NCI-H146 treated with DMSO at 0.1 percent for 48 hours (cell line): ENCODE results near the gene PHF12.
"Not testable (repeated sequence)": the region's sequence is repeated elsewhere in the genome, so short reads cannot be mapped to it uniquely, and the experiment has no call there.

Experiments
- DNase-seq: peaks from one replicate; lab custom pipeline; 2025; ENCODE audit not compliant: unreplicated experiment; lab: John Stamatoyannopoulos, UW

Gene PHF12

DNA sequence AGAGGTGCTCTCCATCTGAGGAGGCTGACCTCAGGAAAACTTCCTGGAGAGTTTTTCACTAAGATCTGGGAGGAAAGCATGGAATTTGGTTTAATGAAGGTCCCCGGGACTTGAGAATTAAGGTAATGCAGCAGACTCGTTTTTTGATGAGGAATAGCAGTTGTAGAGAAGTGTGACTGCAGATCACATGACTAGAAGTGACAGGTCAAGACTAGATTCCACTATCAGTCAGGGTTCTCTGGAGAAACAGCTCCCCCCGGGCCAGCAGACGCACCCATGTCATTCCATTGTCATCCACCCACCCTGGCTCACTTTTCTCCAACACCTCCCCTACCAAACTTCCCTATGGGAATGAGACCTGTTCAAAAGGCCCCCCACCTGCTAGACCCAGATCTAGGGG is 46.5 kb downstream of the PHF12 start:
- DNase-seq = no peak

DNA sequence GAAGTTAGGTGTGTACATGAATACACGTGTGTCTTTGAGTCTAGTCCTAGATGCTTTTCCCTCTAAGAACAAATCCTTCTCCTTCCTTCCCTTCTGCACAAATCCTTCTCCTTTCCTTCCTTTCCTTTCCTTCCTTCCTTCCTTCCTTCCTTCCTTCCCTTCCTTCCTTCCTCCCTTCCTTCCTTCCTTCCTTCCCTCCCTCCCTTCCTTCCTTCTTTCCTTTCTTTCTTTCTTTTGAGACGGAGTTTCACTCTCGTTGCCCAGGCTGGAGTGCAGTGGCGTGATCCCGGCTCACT is 47.8 kb downstream of the PHF12 start:
- not testable (repeated sequence) for DNase-seq

DNA sequence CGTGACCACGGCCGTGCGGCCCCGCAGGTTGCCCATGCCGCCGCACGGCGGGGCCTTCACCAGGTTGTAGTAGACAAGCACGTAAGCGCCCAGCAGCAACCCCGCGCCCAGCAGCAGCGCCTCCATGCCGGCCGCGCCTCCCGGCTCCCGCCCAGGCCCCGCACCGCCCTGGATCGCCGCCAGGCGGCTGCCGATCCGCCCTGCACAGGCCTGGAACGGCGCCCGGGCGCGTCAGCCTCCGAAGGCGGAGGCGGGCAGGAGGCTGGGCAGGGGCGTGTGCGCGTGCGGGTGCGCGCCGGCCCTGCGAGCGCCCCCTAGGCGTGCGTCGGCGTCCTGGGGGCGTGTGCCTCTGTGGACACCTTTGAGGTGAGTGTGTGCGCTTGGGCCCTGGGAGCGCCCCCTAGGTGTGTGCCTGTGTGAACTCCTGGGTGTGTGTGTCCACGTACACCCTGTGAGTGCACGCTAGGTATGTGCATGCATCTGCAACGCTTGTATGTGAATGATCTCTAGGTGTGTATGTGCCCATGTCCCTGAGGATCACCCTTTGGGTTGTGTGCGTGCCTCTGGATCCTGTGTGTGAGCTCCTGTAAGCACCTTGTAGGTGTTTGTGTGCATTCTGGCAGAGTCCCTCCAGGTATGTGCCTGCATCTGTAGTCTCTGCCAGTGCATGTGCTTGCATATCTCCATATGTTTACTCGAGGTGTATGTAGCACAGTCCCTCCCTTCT is 48.3 kb downstream of the PHF12 start, which contains the start of gene DHRS13:
Gene DHRS13, minus strand, starts transcription at position 261 of the 727 bp plus-strand sequence. Its CDS starts 135 bp downstream, at position 126.
- peak; percentile 83 for DNase-seq

DNA sequence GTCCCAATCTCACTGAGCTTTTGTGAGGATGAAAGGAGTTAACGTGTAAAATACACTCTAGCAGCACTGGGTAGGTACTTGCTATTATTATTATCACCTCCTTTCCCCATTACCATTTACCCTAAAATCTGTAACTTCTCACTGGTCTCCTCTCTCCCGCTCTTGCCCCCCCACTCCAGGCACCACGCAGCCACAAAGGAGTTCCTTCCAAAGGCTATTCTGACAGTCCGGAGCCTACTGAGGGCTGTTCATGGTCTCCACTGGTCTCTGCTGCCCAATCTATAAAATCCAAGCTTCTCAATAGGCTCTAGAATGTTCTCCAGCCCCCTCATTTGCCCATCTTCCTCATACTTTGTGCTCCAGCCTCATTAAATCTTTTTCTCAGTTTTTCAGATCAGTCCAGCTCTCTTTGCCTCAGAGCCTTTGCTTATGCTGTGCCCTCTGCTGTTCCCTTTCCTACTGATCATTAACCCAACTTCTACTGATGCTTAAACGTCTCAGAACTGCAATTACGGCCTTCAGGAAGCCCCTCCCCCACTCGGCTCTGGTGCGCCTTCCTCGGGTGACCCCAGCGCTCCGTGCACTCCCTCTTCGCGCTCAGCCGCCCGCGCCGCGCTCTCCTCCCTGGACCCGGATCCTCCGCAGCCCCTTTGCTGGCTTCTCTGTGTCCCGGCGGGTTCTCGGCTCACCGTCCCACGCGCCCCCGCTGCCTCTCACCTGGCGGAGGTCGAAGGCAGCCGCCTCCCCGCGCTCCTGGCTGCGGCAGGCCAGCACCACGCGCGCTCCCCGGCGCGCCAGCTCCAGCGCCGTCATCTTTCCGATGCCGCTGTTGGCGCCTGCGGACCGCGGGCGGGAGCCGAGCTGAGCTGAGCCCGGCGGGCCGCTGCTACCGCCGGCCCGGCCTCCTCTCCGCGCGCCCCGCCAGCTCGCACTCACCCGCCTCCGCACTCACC is 49.2 kb downstream of the PHF12 start:
- peak; percentile 57 for DNase-seq

DNA sequence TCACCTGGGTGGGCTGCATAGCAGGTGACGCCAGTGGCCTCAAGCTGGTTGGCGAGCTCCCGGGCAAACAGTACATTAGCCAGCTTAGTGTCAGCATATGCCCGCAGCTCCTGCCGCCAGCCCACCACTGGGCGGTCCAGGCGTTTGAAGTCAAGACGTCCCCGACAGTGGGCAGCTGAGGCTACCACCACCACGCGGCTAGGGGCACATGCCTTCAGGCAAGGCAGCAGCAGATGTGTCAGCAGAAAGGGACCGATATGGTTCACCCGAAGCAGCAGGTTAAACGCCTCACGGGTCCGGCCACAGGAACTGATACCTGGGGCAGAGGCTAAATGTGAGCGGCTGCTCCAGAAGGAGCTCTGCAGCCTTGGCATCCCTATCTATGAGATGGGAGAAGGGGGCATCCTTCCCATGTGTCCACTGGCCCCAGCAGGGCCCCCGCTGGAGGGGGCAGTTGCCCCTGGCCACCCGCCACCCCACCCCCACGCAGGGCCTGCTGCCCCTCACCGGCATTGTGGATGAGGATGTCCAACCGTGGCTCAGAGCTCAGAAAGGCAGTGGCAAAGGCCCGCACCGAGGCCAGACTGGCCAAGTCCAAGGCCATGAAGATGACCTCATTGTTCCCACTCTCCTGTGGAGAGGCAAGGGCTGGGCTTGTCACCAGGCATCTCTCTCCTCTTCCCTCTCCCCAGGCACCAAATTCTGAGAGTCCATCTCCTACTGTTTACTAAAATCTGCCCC is 50.2 kb downstream of the PHF12 start:
- DNase-seq = no peak

DNA sequence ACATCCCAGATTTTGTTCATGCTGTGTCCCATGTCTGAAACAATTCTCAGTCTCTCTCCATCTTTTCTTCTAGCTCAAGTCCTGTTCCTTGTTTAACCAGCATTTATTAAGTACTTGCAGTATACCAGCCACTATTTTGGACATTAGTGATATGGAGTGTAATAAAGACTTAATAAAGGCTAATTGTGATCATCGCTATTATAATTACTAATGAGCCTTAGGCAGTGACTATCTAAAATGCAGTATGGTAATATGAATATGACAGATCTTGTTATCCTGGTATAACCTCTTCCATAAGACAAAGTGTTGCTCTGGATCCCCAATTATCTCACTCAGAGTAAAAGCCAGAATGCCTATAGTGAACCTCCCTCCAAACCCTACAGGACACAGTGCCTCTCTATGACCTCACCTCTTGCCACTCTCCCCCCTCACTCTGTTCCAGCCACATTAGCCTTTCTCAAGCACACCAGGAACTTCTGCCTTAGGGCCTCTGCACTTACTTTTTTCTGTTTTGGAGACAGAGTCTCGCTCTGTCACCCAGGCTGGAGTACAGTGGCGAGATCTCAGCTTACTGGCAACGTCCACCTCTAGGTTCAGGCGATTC is 52.0 kb downstream of the PHF12 start:
- DNase-seq = no peak

DNA sequence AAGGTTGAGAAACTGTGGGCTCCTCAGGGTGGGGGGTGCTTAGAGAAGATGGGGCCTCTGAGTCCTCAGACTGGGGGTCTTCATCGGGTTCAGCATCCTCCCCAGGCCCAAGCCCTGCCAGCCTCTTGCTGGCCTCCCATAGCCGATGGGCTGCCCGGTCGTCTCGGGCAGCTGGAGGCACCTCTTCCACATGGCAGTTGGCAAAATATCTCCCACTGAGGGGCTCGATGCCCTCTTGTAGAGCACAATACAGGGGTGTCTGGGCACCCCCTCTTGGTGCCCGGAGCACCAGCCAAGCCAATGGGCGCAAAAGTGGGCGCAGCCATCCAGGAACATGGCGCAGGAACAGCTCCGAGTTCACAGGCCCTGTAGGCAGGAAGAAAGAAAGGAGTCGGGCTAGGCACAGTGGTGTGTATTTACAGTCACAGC is 52.8 kb downstream of the PHF12 start:
- no peak for DNase-seq

DNA sequence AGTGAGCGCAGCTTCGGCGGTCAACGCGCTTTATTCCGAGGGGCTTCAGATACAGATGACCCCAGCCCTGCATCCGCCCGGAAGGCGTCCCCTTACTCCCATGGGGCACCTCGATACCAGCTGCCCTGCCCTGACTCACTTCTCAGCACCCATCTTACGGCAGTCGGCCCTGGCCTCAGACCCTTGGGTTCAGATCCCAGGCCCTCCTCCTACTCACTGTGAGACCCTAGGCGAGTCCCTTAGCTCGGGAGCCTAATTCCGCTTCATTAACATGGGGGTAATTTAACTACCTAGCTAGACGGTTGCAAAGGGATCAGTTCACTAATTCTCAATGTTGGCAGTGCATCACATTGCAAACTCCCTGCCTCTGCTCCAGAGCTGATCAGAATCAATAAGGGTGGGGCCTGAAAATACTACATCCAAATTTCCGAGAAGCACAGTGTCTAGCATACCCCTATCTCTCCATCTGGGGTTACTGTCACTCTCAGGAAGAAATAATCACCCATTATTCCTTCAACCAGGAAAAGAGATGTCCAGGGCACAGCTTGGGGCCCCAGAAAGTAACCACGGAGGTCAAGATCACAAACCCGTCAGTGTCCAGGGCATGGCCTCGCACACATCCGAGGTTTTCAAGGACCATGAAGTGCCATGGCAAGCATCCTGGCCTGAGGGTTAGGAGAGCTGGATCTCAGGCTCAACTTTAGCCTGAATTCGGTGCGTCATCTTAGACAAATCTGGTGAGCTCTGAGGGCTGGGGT is 53.4 kb downstream of the PHF12 start:
- no peak for DNase-seq

DNA sequence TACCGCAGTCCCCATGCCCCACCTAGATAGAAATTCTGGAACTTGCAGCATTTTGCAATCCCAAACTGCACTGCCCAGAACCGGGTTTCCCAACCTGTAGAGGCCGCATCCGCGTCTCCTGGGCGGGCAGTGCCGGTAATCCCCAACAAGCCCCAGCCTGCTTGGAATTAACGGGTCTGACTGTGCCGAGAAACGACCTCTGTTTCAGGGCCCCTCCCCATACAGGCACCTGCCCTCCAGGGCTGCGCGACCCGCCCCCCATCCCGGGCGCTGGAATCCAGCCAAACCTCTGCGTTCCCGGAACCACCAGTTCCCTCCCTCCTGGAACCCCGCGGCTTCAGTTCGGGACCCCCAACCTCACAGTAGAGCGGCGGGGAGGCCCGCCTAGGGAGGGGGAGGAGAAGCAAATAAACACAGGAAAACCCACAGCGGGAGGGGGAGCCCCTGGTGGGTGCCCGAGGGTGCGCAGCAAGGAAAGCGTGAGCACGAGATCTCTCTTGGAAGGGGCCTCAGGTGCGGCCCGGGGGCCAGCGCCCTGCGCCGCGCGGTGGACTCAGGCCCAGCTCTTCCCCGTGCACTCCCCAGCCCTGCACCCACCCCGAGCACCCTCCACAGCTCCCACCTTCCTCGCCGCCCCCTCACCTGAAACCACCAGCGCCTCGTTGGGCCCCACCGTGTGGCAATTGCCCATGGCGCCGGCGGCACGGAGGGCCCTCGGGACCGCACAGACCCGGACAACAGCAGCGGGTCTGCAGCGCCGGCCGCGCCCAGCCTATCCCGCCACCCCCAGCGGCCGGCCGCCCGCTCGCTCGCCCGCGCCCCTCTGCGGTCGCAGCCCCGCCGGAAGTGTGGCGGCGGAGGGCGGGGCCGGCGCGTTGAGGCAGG is 54.2 kb downstream of the PHF12 start, which contains the start of gene FLOT2:
Gene FLOT2, minus strand, starts transcription at position 850 of the 885 bp plus-strand sequence. Its CDS starts 159 bp downstream, at position 691.
- peak; percentile 78 for DNase-seq

DNA sequence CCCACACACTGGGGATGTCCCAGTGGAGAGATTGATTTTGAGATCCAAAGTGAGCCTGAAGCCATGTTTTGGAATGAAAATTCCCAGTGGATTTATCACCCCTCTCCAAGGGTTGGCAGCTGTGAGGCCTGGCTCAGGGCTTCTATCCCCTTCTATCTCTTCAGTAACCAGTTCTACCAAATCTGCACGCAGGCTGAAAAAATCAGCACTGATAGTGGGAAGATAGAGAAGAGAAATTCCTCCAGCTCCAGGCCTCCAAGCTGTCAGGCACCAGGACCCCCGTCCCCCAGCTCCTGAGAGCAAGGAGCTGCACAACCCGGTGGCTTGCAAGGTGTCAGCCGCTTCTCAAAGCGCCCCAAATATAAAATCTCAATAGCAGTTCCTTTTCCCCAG is 54.8 kb downstream of the PHF12 start:
- DNase-seq = no peak

DNA sequence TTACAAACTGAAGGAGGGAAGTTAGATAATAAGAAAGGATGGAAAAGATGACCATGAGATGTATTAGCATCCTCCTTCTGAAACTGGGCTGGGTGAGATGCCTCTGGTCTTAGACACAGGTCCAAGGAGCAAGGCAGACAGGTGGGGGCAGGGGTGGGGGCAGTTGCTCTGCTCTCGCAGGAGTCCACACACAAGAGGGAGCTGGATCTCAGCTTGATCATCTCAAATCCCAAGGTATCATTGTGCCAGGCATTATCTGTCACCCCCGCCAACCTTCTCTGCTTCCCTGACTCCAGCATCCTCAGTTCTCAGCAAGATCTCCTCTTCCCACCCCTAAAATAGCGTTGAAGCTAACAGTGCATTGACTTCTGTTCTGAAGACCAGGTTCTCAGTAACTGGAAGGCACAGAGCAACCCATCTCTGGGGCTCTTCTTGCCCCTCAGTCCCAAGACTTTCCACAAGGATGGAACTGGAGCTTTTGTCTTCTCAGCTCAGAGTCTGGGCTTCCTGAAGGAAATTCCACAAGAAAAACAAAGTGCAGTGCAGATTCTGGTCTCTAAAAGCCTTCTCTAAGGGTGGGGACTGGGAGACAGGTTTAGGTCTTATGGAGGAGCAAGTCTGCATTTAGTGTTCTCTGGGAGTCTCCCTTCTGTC is 55.4 kb downstream of the PHF12 start:
- DNase-seq = no peak

DNA sequence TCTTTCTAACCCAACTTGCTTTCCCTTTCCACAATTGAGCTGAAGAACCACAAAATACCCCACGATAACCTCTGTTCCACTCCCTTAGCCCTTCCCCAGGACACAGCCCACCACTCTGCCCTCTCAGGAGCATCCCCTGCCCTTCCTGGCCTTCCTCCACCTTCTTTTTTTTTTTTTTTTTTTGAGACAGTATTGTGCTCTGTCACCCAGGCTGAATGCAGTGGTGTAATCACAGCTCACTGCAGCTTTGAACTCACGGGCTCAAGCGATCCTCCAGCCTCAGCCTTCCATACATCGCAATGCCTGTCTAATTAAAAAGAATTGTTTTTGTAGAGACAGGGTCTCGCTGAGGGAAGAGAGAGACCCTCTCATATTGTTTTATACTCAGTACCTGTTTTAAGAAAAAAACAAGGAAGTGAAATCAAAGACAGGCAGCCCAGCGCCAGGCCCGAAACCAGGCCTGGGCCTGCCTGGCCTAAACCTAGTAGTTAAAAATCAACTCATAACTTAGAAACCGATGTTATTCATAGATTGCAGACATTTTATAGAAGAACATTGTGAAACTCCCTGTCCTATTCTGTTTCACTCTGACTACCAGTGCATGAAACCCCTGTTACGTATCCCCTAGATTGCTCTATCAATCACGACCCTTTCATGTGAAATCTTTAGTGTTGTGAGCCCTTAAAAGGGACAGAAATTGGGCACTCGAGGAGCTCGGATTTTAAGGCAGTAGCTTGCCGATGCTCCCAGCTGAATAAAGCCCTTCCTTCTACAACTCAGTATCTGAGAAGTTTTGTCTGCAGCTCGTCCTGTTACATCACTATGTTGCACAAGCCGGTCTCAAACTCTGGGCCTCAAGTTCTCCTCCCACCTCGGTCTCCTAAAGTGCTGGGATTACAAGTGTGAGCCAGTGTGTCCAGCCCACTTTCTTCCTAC is 57.8 kb downstream of the PHF12 start:
- DNase-seq = not testable (repeated sequence)

DNA sequence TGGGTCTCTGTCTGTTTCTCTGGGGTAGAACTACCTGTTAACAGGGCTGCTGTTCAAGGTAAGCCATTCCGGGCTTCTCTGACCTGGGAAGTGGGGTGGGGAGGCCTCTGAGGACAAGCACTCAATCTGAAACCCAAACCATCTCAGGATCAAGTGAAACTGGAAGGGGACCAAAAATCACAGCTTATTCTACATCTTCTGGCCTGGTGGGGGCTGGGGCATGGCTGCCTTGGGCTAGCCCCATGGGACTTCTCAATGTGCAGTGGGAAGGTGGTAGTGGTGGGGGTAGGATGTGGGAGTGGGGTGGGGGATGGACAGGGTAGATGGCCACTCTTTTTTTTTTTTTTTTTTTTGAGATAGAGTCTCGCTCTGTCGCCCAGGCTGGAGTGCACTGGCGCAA is 59.3 kb downstream of the PHF12 start:
- no peak for DNase-seq

DNA sequence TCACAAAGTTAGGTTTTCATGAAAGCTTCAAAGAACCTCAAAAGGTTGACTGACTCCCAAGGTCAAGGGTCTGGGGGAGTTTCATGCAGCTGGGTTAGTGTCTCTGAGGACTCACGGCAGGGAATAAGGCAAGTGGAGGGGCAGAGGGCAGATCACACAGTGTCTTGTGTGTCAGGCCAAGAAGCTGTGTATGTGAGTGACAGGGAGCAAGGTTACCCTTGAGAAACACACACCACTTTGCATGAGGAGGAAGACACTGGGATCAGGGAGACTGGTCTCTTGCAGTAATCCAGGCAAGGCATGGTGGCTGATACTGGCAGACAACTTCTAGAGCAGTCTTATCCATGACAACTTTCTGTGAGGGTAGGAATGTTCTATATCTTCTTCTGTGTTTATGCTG is 60.1 kb downstream of the PHF12 start:
- DNase-seq = no peak

DNA sequence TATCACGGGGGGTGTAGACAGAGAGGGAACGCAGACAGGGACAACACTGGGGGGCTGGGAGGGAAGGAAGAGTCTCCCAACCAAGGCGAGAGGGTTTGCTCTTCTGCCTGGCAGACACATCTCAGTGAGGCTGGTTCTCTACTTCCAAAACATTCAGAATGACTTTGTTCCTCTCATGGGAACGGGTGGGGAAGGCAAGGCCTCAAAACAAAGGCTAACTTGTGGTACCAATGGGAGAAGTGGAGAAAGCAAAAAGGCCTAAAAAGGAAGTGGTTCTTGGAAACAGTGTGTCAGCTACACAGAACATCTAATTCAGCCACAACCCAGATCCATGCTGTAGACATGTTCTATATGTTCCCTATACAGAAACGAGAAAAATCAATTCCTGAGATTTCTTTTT is 61.3 kb downstream of the PHF12 start:
- DNase-seq = no peak

DNA sequence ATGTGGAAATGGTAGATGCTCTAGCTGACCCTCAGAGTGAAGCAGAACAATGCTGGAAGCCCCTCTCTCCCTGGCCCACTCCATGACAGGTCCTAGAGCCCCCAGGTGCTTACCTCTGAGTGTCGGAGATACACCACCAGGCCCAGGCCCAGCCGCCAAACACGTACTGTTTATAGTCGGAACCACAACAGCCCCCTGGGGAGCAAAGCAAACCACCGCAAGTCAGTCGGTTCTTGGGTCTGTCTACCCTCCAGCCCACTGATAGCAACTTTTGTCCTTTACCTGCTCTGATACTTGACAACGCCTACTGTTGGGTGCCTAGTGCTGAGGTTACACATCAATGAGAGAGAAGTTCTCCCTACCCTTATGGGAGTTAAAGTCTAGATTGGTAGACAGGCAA is 62.5 kb downstream of the PHF12 start:
- DNase-seq = no peak

DNA sequence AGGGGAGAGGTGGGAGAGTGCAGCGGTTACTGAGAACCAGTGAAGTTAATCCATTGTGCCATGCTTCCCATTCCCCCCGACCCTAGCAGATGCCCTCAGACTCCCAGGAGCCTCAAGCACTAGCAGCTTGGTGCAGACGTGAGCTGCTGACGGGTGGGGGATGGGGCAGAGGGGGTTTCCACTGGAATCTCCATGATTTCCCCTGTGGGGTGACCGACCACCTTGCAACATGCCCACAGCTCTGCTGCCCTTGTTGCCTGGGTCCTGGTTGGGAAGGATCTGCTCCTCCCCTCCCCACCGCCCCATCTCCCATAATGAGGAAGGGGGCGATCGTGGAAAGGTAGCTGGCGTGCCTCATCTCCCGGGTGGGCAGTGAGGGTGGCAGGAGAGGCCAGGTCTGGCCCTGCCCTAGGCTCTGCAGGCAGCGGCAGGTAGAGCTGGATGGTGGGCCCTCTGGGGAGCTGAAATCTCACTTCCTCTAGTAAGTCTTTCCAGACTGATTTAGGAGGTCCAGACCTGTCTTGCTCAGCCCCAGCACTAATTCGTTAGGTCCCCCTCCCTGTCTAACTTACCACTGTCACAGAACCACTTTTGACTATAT is 63.3 kb downstream of the PHF12 start:
- no peak for DNase-seq
